ENCODE results near the gene KRTAP13-2.

The KRTAP13-2 gene

GRCh38 chr21:30372139-30372770 lies at the start of gene KRTAP13-2:
Gene KRTAP13-2, minus strand, starts transcription at chr21:30372271. Its CDS starts 58 bp downstream, at chr21:30372213.
- no peak for DNase-seq

GRCh38 chr21:30415993-30416392 lies 43.9 kb upstream of the KRTAP13-2 start:
- DNase-seq = no peak

GRCh38 chr21:30408782-30409494 lies 36.9 kb upstream of the KRTAP13-2 start:
- DNase-seq = no peak

- no peak for DNase-seq
Measured at GRCh38 chr21:30395731-30396130, 23.7 kb upstream of the KRTAP13-2 start, which contains the start of gene KRTAP13-1. Gene KRTAP13-1, plus strand, starts transcription at chr21:30396031. Its CDS starts 56 bp downstream, at chr21:30396087.

- DNase-seq = no peak
Measured at GRCh38 chr21:30391492-30392025, 19.5 kb upstream of the KRTAP13-2 start.

GRCh38 chr21:30382201-30382600 lies 10.1 kb upstream of the KRTAP13-2 start:
- DNase-seq = no peak

GRCh38 chr21:30355906-30356305 lies 16.2 kb downstream of the KRTAP13-2 start:
- no peak for DNase-seq

GRCh38 chr21:30354308-30355005 lies 17.6 kb downstream of the KRTAP13-2 start:
- no peak for DNase-seq

GRCh38 chr21:30351534-30351933 lies 20.5 kb downstream of the KRTAP13-2 start:
- no peak for DNase-seq

- DNase-seq = no peak
Measured at GRCh38 chr21:30349572-30349971, 22.5 kb downstream of the KRTAP13-2 start.

- DNase-seq = no peak
Measured at GRCh38 chr21:30348506-30348905, 23.6 kb downstream of the KRTAP13-2 start, which contains the start of gene KRTAP23-1. Gene KRTAP23-1, minus strand, starts transcription at chr21:30348606. Its CDS starts 0 bp downstream, at chr21:30348606.

GRCh38 chr21:30345014-30345413 lies 27.1 kb downstream of the KRTAP13-2 start:
- no peak for DNase-seq

- DNase-seq = peak in 1 of 14 donors; percentile 5
Measured at GRCh38 chr21:30340714-30341573, 31.1 kb downstream of the KRTAP13-2 start.

- DNase-seq = no peak
Measured at GRCh38 chr21:30338717-30339116, 33.4 kb downstream of the KRTAP13-2 start.

- no peak for DNase-seq
Measured at GRCh38 chr21:30337772-30338171, 34.3 kb downstream of the KRTAP13-2 start.

GRCh38 chr21:30337276-30337744 lies 34.8 kb downstream of the KRTAP13-2 start, which contains the start of gene KRTAP27-1:
Gene KRTAP27-1, minus strand, starts transcription at chr21:30337694. Its CDS starts 26 bp downstream, at chr21:30337668.
- DNase-seq = no peak

GRCh38 chr21:30336596-30336995 lies 35.5 kb downstream of the KRTAP13-2 start:
- DNase-seq = no peak

GRCh38 chr21:30333736-30334135 lies 38.3 kb downstream of the KRTAP13-2 start:
- DNase-seq = no peak

GRCh38 chr21:30332681-30333080 lies 39.4 kb downstream of the KRTAP13-2 start:
- no peak for DNase-seq

- DNase-seq = no peak
Measured at GRCh38 chr21:30329203-30329875, 42.7 kb downstream of the KRTAP13-2 start.

GRCh38 chr21:30326390-30326789 lies 45.7 kb downstream of the KRTAP13-2 start:
- no peak for DNase-seq

All from C1 segment of cervical spinal cord (tissue), 14 donors.